GM12874 (cell line): ENCODE results near the gene VWA3B.

Experiments used
- TF ChIP-seq, protein P1 (sequence below): IDR thresholded peaks from 2 replicates; pipeline ENCODE4 v1.5.1; 2011; ENCODE audit warnings: low read depth, mild to moderate bottlenecking, control low read depth, low read length, moderate library complexity; ENCODE audit not compliant: insufficient read depth

Gene VWA3B, protein sequence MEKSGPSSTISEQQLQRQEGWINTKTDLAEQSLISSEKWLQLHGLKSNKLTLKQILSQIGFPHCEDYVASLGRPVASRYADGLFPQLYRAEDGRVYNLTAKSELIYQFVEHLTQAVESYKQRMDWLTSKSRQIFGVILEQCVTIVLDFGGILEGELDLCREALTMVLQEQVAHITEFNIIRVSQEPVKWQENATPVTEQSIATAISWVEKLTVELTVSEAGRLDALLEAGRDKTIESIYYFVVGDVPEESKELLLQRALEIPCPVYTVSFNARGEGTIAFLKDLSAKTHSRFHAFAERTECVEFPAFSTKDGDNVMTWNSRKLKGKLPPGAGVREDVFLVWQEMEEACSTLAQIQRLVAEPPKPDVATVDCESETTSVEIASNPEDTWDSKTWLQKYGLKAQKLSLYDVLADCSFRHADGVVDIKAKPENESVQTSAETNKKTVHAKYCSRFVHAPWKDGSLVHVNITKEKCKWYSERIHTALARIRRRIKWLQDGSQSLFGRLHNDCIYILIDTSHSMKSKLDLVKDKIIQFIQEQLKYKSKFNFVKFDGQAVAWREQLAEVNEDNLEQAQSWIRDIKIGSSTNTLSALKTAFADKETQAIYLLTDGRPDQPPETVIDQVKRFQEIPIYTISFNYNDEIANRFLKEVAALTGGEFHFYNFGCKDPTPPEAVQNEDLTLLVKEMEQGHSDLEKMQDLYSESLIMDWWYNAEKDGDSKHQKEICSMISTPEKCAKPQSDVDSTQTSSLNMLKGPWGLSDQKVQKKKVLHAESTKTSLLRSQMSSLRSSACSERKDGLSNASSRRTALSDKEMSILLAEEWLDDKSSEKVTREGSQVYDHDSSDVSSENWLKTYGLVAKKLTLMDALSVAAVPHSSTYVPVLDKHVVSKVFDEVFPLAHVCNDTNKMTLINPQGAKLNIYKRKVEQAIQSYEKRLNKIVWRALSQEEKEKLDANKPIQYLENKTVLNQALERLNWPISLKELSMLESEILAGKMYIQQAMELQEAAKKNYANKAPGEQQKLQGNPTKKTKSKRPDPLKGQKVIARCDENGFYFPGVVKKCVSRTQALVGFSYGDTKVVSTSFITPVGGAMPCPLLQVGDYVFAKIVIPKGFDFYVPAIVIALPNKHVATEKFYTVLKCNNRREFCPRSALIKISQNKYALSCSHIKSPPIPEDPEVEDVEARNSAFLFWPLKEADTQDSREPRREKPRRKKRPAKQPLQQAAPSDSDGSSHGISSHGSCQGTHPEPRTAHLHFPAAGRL (N-terminal part only)

DNA sequence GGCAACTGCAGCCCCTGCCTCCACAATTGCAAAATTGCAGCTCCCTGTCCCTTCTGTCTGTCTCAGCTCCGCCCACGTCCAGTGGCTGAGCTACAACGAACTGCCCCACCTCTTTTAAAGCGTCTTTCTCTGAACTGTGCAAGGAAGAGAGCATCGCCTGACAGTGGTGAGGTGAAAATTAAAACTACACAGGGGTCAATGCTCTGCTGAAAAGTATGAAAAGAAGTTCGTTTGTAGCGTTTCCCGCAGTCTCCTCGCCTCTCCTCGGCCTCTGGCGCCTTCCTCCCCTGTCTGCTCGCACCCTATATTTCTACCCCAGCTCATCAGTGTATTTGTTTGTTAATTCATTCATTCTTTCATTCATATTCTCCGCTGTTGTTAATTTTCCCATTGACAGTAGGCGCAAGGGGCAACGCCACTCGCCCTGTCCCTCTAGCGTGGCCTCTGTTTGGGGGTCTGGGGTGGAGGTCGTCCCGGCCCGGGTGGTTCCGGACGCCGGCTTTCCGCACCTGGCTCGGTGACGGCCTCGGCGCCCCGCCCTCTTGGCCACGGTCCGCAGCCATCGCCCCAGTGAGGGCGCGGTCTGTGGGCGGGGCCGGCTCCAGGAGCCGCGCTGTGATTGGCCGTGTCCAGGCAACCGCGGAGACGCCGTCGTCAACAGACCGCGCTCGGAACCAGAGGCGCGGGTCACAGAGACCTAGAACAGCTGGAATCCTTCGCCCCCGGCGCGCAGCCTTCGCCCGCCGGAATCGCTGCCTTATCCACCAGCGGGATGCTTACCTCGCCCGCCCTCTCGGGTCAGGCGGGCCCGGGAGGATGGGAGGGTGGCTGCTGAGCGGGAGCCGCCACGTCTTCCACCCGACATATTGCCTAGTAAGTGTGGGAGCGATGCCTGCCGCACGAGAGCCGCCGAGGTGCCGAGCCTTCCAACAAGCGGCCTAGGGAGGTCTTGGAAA lies at the start of gene VWA3B:
Gene VWA3B, plus strand, starts transcription at position 677 of the 956 bp plus-strand sequence. CDS start 5,926 bp downstream, outside the sequence.
- TF ChIP-seq, protein P1, sequence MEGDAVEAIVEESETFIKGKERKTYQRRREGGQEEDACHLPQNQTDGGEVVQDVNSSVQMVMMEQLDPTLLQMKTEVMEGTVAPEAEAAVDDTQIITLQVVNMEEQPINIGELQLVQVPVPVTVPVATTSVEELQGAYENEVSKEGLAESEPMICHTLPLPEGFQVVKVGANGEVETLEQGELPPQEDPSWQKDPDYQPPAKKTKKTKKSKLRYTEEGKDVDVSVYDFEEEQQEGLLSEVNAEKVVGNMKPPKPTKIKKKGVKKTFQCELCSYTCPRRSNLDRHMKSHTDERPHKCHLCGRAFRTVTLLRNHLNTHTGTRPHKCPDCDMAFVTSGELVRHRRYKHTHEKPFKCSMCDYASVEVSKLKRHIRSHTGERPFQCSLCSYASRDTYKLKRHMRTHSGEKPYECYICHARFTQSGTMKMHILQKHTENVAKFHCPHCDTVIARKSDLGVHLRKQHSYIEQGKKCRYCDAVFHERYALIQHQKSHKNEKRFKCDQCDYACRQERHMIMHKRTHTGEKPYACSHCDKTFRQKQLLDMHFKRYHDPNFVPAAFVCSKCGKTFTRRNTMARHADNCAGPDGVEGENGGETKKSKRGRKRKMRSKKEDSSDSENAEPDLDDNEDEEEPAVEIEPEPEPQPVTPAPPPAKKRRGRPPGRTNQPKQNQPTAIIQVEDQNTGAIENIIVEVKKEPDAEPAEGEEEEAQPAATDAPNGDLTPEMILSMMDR = no peak

DNA sequence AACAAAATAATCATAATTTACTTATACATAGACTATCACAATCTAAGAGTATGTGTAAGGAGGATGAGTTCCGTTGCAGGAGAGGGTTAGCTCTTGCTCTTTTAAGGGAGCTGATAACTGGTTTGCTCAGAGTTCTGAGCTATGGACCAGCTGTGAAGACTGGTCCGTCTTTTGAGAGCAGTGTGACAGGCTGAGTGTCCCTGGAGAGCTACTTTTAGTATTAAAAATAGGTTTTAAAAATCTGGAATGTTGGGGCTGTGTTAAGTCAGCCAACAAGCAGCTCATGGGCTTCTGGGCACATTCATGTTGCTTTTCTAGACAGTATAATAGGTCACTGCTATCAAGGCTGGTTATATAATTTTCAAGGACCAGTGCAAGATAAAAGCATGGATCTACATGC lies 49.8 kb upstream of the VWA3B start:
- TF ChIP-seq, protein P1 = no peak

DNA sequence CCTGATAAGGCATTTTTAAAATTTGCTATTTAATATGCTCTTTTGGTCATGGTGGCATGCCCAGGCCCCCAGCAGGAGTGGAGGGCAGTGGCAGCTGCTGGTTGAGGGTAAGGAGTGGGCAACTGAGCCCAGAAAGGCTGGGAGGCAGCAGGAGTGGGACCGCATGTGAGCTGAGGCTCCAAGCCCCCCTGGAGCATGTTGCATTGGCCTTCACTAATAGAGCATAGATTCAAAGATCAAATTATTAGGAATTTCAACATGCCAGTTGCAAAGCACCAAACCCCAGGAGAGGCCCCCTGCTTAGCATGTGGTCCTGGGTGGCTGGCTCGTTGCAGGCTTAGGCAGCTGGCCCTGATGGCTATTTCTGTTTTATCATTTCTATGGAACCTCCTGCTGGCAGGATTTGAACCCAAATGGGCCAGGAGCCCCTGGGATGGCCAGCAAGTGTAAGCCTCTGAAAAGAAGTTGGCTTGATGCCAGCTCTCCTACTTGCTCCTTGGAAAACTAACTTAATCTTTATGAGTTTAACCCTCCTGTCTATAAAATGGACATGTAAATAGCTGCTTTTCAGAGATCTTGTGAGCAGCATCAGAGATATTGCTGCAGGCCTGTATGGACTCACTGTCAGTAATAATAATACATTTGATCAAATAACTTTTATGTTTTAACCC lies 49.2 kb upstream of the VWA3B start:
- TF ChIP-seq, protein P1 = no peak

DNA sequence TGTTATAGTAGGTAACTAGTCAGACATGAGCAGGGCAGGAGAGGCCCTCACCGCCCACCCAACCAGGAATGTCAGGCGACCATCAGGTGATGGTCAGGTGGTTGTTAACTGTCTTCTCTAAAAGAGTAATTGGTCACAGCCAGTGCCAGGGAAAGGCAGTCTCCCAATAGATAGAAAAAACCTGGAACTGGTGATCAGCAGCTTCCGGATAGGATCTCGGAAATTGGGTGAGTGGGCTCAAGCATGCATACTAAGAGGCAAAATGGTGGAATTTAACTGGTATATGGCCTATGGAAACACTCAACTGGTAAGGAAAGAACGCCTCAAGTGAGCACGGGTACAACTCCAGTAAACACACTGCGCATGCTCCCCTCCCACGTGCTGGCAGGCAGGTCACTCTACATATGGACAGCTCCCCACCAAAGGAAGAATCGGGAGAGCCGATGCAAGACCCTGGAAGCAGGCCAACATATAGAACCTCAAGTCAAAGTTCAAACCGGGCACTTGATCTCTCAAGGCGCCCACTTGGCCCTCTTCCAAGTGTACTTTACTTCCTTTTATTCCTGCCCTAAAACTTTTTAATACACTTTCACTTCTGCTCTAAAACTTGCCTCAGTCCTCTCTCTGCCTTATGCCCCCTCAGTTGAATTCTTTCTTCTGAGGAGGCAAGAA lies 47.7 kb upstream of the VWA3B start:
- TF ChIP-seq, protein P1 = no peak

DNA sequence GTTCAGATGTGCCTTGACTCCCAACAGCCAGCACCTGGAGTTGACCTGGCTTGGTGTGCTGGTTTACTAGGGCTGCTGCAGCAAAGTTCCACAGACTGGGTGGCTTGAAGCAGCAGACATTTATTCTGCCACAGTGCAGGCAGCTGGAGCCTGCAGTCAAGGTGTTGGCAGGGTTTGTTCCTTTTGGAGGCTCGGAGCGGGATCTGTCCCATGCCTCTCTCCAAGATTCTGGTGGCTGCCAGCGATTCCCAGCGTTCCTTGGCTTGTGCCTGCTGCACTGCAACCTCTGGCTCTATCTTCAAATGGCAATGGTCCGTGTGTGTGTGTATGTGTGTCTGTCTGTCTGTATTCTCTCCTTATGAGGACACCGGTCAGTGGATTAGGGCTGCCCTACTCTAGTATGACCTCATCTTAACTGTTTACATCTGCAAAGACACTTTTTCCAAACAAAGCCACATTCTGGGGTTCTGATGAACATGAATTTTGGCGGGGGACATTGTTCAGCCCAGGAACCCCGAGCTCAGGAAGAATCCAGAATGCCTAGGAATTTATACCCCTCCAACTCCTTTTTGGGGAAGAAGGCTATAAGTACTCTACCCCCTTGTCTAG lies 46.5 kb upstream of the VWA3B start:
- TF ChIP-seq, protein P1 = no peak

DNA sequence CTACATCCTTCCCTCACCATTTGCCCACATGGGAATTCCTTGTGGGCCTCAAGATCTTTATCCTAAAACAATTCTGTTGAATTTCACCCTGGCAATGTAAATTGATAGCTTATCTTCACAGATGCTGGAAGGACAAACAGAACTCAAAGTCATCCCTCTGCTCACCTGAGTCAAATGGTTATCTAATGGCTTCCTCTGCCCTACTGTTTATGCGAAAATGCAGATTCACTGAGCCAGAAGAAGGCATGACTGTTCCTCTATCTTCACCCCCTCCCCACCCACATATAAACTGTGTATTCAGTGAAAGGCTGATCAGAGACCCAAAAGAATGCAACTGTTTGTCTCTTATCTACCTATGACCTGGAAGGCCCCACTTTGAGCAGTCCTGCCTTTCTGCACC lies 43.9 kb upstream of the VWA3B start:
- TF ChIP-seq, protein P1 = no peak
